ENCODE results near the gene NCAPD3. TPM values are rescaled to one million over a fixed set of nuclear protein-coding genes. Genes with fewer than 3 reads are reported as not detected.
A peak's percentile ranks its signal among the peaks of the same experiment; 100 is the strongest.
"Not testable (repeated sequence)": the region's sequence is repeated elsewhere in the genome, so short reads cannot be mapped to it uniquely, and the experiment has no call there.

NCAPD3 gene
- total RNA-seq, 1 donor from 2014 or later: 13.1 TPM

DNA sequence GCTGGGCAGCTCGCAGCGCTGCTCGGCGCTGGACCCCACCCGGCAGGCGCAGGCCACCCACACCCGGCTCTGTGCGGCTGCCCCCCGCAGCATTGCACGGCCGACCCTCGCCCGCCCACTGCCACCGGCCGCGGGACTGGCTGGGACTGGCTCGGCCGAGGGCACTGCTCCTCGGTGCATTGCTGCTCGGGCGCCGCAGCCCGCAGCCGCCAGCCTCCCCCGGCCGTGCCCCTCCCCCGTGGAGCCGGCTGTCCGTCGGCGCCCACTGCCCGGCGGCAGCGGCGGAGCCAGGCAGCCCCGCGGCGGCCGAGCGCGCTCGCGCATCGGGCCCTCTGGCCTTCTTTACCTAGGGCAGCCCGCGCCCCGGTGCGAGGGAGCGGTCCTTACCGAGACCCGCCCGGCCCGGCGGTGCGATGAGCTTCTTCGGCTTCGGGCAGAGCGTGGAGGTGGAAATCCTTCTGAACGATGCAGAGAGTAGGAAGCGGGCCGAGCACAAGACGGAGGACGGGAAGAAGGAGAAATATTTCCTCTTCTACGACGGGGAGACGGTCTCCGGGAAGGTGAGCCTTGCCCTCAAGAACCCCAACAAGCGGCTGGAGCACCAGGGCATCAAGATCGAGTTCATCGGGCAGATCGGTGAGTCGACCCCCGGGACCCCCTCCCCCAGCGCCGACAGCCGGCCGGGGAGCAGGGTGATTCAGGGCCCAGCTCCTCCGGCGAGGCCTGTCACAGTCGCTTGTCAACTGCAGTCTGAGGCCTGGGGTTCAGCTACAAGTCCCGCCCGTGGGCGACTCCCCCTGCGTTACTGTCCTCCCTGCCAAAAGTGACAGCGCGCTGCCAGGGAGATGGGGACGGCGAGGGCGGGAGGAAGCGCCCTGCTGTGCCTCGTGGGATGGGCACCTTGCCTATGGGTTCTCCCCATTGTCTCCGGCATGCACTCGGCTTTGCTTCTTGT lies 1.2 kb upstream of the NCAPD3 start:
- ATAC-seq: peak; percentile 20

DNA sequence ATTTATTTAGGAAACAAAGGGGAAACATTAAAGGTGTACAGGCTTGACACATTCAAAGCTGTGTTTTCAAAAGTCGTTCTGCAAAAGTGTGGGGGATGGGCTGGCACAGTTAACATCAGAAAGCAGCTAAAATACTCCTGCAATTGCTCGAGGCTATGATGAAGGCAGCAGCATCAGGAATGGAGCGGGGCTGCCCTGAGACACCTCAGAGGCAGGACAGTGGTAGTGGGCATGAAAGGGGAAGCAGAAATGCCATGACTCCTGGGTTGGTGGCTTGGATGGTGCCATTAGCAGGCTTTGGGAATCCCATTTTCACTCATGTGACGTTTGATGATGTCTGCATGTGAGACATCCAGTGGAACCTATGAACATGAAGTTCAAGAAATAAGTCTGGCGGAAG lies 646 bp downstream of the NCAPD3 start:
- no peak for ATAC-seq

DNA sequence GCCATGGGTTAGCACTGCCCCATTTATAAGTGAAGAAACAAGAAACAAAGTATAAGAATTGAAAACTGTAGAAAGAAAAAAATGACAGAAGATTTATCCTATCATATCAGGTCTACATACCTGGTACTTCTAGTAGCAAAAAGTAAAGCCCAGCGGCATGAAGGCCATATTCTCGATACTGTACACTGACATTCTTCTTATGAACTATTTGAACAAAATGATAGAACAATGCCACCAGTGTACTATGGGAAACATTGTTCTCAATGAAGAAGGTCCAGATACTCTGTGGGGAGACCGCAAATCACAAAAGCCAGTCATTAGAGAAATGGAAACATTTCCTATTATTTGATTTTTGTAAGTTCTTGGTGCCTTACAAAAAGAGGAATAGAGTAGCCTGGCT lies 7.0 kb downstream of the NCAPD3 start:
- ATAC-seq: no peak

DNA sequence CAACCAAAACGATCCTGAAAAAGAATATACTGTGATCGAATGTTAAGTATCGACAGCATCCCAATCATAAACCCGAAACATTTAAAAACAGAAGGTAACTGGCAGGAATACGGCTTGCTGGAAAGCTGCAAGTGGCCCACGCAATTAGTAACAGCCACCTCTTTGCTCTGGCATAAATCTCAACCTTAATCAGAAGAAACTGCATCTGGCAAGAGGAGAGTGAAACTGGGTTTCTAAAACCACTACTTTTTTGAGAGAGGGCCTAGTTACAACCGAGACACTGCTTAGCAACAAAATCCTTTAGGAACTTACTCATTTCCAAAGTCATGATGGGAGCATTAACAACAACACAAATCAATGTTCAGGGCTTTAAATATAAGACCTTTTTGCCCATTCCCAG lies 7.9 kb downstream of the NCAPD3 start:
- no peak for ATAC-seq

DNA sequence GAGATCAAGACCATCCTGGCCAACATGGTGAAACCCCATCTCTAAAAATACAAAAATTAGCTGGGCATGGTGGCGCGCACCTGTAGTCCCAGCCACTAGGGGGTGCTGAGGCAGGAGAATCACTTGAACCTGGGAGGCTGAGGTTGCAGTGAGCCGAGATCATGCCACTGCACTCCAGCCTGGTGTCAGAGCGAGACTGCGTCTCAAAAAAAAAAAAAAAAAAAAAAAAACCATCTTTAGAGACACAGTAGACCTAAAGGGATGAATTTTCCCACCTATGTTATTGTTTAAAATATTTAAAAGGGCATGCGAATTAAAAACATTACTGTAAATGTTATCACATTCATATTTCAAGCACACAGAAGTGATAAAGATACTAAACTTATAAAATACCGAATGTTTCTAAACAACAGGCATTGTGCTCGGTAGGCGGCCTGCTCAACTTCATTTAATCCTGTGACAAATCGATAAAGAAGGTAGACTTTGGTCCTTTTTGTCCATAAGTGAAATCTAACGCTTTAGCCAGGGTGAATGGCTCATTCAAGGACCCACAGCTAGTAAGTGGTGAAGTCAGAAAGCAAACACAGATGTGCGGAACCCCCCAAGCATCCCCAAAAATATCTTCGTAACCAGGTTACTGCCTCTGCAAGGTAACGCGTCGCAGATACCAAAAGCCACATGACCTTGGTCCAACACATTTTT lies 16.1 kb downstream of the NCAPD3 start:
- no peak for ATAC-seq

DNA sequence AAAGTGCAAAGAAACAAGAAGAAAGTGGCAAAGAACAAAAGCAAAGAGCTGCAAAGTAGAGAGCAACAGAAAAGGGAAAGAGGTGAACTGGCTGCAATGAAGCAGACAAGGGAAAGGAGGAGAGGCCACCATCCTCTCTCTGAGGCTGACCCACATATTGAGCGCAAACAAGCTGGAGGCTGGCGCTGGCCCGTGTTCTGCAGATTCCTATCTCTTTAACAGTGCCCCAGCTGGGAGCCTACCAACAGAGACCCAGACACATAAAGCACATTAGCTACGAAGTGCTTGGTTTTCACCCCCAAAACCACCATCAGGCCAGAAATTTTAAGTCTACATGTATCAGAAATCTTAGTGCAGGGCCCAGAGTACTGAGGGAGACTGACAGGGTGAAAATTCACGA lies 17.6 kb downstream of the NCAPD3 start:
- no peak for ATAC-seq

DNA sequence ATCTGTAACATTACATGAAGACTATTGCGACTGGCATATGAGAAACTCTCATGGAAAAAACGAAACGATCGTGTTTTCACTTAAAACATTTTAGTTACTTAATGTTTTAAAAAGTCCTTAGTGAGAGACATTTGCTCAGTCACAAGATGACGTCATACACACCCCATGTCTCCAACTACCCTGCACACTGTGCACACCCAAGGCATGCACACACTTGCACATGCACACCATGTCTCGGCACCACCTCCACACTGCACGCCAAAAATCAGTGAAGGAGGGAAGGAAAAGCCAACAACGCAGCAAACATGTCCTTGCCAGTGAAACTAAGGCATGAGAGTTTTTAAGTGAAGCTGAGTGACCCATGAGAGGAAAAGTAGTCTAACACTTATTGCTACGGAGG lies 18.0 kb downstream of the NCAPD3 start:
- peak; percentile 79 for ATAC-seq

DNA sequence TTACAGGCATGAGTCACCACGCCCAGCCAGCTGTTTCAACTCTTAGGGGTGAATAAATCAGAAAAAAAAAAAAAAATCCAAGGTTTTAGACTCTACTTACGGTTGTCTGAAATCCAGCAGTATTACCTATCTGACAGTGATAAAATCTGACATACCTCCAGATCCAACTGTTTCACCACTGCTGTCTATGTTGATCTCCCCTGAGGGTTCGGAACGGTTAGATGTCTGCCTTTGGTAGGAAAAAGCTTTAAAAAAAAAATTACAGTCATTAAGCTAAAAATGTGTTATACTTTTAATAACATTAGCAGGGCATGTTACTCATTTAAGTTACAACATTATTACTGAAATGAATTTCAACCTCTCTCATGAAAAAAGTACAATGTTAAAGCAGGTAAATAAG lies 21.1 kb downstream of the NCAPD3 start:
- no peak for ATAC-seq

DNA sequence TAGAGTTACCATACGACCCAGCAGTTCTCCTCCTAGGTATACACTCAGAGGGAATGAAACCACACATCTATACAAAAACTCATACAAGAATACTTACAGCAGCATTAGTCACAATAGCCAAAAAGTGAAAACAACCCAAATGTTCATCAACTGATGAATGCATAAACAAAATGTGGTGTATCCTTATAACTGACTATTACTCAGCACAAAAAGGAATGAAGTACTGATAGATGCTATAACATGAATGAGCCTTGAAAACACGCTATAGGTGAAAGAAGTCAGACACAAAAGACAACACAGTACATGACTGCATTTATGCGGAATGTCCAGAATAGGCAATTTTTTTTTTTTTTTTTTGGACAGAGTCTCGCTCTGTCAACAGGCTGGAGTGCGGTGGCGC lies 23.1 kb downstream of the NCAPD3 start:
- ATAC-seq: no peak

DNA sequence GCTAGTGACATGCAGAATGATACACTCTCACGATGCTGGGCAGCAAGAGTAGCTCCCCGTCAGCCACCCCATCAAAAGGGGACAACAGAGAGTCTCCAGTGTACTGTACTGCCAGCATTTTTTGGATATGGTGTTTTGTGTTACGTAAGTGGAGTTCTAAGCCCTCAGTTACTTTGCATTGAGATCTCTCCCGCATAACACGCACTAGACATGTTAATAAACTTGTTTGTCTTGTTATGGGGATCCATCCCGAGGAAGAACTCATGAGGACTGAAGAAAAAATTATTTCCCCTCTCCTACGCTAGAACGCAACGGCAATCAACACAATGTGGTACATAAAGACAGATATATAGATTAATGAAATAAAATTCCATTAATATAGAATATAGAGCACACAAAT lies 24.2 kb downstream of the NCAPD3 start:
- no peak for ATAC-seq

DNA sequence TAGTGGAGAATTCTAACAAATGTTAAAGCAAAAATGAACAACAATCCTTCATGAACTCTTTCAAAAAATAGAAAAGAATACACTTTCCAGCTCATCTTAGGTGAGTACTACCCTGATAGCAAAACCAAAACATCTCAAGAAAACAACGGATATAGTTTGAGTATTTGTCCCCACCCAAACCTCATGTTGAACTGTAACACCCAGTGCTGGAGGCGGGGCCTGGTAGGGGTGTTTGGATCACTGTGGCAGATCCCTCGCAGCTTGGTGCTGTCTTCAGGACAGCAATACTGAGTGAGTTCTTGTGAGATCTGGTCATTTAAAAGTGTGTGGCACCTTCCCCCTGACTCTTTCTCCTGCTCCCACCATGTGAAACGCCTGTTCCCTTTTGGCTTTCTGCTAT lies 27.0 kb downstream of the NCAPD3 start:
- ATAC-seq: no peak

DNA sequence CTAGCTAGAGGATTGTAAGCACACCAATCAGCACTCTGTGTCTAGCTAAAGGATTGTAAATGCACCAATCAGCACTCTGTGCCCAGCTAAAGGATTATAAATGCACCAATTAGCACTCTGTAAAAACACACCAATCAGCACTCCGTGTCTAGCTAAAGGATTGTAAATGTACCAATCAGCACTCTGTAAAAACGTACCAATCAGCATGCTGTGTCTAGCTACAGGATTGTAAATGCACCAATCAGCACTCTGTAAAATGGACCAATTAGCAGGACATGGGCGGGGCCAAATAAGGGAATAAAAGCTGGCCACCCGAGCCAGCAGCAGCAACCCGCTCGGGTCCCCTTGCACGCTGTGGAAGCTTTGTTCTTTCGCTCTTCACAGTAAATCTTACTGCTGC lies 35.7 kb downstream of the NCAPD3 start:
- ATAC-seq: not testable (repeated sequence)

DNA sequence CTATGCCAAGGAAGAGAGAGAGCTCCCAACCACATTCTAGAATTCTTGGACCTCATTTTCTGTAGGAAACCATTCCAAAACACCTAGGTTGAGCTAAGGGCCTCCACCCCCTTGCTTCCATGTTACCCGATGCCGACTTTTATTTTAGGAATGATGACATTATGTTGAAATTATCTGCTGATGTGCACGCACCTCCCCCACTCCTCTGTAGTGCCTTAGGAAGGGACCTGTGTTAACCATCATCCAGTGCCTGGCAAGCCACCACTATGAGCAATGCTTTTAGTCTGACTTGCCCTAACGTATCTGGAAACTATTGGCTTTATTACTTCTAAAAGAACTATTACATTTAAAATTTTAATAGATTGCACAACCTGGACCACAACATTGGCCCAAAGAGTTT lies 42.1 kb downstream of the NCAPD3 start:
- no peak for ATAC-seq

DNA sequence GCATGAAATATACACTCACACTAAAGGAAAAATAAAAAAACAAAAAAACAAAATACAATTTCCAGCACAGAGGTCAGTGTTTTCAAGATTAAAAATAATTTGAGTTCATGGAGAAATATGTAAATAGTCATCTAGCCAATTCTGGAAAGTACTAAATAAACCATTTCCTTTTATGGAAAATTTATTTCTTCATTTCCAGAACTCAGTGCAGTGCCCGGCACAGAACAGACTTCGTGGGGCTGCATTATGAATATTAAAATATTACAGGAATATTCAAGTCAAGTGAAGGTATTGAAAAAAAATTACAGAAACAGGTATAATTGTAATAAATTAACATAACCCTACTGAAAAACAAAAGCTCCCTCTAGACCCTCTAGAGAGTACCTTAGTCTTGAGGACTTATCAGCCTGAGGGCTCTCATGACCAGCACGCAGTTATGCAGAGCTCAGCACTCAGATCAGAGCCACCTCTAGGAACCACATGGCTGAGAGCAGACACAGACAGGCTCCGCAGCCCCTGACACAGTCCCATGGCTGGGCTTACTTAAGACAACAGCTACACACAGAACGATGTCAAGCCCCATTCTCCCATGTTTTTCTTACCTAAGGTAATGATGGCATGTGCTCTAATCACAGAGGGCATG lies 45.6 kb downstream of the NCAPD3 start:
- no peak for ATAC-seq

DNA sequence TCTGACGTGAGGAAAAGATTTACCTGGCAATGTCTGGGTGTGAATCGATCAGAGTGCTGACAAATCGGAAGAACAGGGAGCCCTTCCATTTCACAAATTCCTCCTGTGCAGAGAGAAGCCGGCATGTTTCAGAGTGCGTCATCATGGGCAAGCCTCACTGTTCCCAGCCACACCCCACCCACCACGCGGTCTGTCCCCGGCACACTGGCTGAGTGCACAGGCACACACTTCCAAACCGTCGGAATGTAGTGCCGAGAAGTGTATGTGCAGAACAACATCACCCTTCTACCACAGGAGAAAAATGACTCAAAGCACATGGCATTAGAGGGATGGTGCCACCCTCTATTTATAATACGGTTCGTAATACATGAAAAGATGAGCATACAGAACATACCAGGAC lies 47.5 kb downstream of the NCAPD3 start:
- no peak for ATAC-seq

DNA sequence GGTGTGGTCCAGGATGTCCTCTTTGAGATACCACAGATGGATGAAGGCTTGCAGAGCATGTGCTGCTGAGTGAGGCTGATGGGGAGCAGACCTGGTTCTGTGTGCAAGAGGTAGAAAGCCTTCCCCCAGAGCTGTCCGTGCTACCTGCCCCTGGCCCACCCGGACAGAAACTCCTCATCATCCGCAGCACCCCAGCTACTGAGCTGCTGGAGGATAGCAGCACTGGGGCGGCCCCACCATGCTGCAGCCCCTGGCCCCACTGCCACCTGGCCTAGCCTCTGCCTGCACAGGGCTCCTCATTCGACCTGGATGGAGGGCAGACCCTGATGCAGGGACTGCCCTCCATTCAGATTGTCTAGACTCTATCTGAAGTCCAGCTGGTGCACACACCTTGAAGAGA lies 50.5 kb downstream of the NCAPD3 start:
- no peak for ATAC-seq

DNA sequence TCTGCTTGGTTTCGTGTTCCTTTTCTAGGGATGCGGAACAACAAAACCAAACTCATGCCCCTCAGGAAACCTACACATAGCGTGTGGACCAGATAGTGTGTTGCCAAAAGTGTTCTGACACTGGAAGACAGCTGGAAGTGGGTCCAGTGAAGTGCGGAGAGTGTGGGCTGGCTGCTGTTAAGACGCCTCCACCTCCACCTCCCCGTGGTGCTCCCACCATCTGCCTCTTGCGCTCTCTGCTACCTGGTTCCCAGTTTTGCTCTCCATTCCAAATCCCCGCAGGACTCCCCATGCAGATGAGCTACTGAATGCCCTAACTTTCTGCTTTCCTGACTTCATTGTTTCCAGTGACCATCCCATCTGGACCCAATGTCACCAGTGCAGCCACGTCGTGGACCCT lies 51.8 kb downstream of the NCAPD3 start:
- ATAC-seq: no peak

DNA sequence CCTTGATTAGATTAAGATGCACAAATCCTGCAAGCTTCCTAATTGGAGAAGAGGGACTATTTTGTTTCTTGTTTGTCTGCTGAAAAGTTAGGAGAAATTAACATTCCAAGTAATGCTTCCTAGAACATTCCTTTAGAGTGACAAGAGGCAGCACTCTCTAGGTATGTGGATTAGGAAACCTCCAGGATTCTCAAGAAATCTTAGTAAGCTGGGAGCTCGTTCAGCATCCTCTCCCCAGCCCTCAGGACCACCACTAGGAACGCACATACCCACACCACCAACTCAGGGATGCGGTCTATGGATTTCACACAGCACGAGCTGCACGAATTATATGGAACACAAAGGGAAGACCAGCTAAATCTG lies 52.9 kb downstream of the NCAPD3 start:
- no peak for ATAC-seq

DNA sequence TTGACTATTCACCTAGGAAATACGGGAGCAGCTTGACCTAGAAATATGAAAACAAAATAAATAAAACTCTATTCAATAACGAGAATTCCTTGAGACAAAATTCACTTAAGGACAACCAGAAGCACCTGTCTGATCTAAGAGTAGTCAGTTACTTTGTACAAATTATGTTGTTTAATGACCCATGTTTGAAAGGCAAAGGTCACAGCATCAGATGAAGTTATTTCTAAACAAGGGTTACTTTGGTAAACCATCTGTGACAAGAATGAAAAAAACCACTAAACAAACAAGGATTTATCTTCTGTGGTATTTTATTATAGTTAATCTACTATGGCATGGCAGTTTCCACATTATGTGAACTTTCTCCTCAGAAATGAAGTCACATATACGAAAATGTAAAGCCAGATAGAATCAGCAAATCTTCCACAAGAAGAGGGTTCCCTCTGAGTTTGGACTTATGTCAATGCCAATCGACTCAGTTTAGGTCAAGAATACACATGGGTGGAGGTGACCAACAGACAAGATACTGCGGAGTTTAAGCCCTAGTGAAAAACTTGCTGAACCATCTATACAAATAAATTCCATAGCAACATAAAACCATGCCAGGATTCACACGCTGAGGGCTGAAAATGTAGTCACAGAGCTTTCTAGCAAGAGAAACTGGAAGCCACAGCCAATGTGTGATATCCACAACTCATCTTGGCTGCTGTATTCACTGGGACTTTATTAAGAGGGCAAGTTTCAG lies 53.4 kb downstream of the NCAPD3 start:
- ATAC-seq: no peak

DNA sequence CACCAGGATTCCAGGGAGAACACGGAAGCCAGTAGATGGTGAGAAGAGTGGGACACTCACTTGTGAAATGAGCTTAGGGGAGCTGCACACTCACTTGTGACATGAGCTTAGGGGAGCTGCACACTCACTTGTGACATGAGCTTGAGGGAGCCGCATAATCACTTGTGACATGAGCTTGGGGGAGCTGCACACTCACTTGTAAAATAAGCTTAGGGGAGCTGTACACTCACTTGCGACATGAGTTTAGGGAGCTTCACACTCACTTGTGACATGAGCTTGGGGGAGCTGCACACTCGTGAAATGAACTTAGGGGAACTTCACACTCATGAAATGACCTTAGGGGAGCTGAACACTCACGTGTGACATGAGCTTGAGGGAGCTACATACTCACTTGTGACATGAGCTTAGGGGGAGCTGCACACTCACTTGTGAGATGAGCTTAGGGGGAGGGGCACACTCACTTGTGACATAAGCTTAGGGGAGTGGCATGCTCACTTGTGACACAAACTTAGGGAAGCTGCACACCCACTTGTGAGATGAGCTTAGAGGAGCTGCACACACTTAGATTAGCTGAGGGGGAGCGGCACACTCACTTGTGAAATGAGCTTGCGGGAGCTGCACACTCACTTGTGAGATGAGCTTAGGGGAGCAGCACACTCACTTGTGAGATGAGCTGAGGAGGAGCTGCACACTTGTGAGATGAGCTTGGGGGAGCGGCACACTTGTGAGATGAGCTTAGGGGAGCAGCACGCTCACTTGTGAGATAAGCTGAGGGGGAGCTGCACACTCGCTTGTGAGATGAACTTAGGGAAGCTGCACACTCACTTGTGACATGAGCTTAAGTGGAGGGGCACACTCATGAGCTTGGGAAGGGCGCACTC lies 59.0 kb downstream of the NCAPD3 start:
- no peak for ATAC-seq

DNA sequence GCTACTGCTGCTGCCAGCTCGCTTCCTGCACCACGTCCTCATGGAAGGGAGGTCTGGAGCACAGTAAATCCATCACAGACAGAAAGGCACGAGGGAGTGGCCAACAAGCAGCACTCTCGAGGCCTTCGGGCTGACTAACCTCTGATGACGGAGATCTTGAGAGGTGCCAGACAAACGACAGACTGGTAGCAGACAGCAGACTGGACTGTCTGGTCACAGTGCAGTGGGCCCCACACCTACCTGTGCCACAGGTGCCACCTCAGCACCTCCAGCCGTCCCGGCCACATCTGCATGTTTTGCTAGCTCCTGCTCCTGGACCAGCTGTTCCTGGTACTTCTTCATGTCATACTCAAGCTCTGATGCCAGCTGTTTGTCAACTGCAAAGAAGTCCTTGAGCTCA lies 64.1 kb downstream of the NCAPD3 start:
- no peak for ATAC-seq

DNA sequence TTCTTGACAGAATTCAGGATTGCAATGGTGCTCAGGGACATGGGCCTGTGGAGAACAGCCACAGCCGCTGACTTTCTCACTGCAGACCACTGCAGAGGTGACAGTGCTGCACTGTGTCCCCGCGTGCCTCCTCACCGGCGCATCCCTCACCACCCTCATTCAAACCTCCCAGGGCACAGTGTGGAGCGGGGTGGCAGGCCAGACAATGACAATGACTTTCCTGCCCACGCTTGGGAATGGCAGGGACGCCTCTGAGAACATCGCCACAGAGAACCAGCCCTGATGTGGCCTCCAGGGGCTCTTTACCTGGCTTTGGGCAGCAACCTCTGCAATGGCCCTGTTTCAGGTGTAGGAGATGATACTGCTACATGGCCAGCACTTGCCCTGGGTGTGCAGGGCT lies 65.7 kb downstream of the NCAPD3 start:
- no peak for ATAC-seq

Data from esophagus mucosa (tissue), 1 donor.